ENCODE data around the gene SCNM1. TPM values are rescaled to one million over a fixed set of nuclear protein-coding genes. Genes with fewer than 3 reads are reported as not detected.
"Not testable (repeated sequence)": the region's sequence is repeated elsewhere in the genome, so short reads cannot be mapped to it uniquely, and the experiment has no call there.

The SCNM1 gene
- polyA plus RNA-seq, 4 donors: 37.5 to 41.7 (median 38.9) TPM

GRCh38 chr1:151192047-151192446 lies 26.1 kb downstream of the SCNM1 start:
- DNase-seq (ENCODE audit: low read depth in 4 of 4, low spot score in 3 of 4): no peak

- no peak for DNase-seq (ENCODE audit: low read depth in 4 of 4, low spot score in 3 of 4)
Measured at GRCh38 chr1:151193304-151193703, 27.4 kb downstream of the SCNM1 start.

- no peak for DNase-seq (ENCODE audit: low read depth in 4 of 4, low spot score in 3 of 4)
Measured at GRCh38 chr1:151193856-151194255, 27.9 kb downstream of the SCNM1 start.

GRCh38 chr1:151194894-151195594 lies 29.1 kb downstream of the SCNM1 start:
- DNase-seq (ENCODE audit: low read depth in 4 of 4, low spot score in 3 of 4): not testable (repeated sequence)

GRCh38 chr1:151196292-151196800 lies 30.4 kb downstream of the SCNM1 start:
- DNase-seq (ENCODE audit: low read depth in 4 of 4, low spot score in 3 of 4): peak; percentile 55 to 73 (median 67)

GRCh38 chr1:151197863-151198253 lies 31.9 kb downstream of the SCNM1 start:
- no peak for DNase-seq (ENCODE audit: low read depth in 4 of 4, low spot score in 3 of 4)

GRCh38 chr1:151198254-151199127 lies 32.5 kb downstream of the SCNM1 start, which contains the start of gene PIP5K1A:
Gene PIP5K1A, plus strand, starts transcription at chr1:151198552. Its CDS starts 445 bp downstream, at chr1:151198997.
- DNase-seq (ENCODE audit: low read depth in 4 of 4, low spot score in 3 of 4): peak; percentile 95 to 99 (median 98)

GRCh38 chr1:151199873-151200581 lies 34.1 kb downstream of the SCNM1 start:
- DNase-seq (ENCODE audit: low read depth in 4 of 4, low spot score in 3 of 4): no peak

- not testable (repeated sequence) for DNase-seq (ENCODE audit: low read depth in 4 of 4, low spot score in 3 of 4)
Measured at GRCh38 chr1:151205381-151205965, 39.5 kb downstream of the SCNM1 start.

GRCh38 chr1:151210830-151211229 lies 44.9 kb downstream of the SCNM1 start:
- no peak for DNase-seq (ENCODE audit: low read depth in 4 of 4, low spot score in 3 of 4)

GRCh38 chr1:151211972-151212705 lies 46.2 kb downstream of the SCNM1 start:
- DNase-seq (ENCODE audit: low read depth in 4 of 4, low spot score in 3 of 4): no peak

- DNase-seq (ENCODE audit: low read depth in 4 of 4, low spot score in 3 of 4): no peak
Measured at GRCh38 chr1:151213560-151213959, 47.6 kb downstream of the SCNM1 start.

Other genes starting within 250 kb of the SCNM1 start
- 10 to 100 TPM; 68.1 to 77.5 (median 70.1) TPM for gene SETDB1, start 239.8 kb upstream of the SCNM1 start, polyA plus RNA-seq (ENCODE audit: insufficient read length in 4 of 4)
- gene CERS2, start 191.3 kb upstream of the SCNM1 start, polyA plus RNA-seq (ENCODE audit: insufficient read length in 4 of 4): 100 to 1,000 TPM; 293 to 325 (median 308) TPM
- gene ANXA9, start 183.9 kb upstream of the SCNM1 start, polyA plus RNA-seq (ENCODE audit: insufficient read length in 4 of 4): 10 to 100 TPM; 12.6 to 20.2 (median 14.8) TPM
- 10 to 100 TPM; 38.7 to 47.0 (median 39.3) TPM for gene MINDY1, start 159.2 kb upstream of the SCNM1 start, polyA plus RNA-seq (ENCODE audit: insufficient read length in 4 of 4)
- 10 to 100 TPM; 43.6 to 50.4 (median 48.6) TPM for gene PRUNE1, start 157.7 kb upstream of the SCNM1 start, polyA plus RNA-seq (ENCODE audit: insufficient read length in 4 of 4)
- gene BNIPL, start 129.6 kb upstream of the SCNM1 start, polyA plus RNA-seq (ENCODE audit: insufficient read length in 4 of 4): 1 to 10 TPM; 1.3 to 4.9 (median 2.0) TPM
- gene C1orf56, start 118.4 kb upstream of the SCNM1 start, polyA plus RNA-seq (ENCODE audit: insufficient read length in 4 of 4): 10 to 100 TPM; 11.9 to 13.7 (median 13.2) TPM
- 10 to 100 TPM; 66.2 to 86.6 (median 71.3) TPM for gene CDC42SE1, start 106.5 kb upstream of the SCNM1 start, polyA plus RNA-seq (ENCODE audit: insufficient read length in 4 of 4)
- 10 to 100 TPM; 23.8 to 27.2 (median 26.0) TPM for gene MLLT11, start 105.7 kb upstream of the SCNM1 start, polyA plus RNA-seq (ENCODE audit: insufficient read length in 4 of 4)
- 10 to 100 TPM in 3 of 4 donors, 1 to 10 TPM in 1; 9.1 to 12.0 (median 10.8) TPM for gene GABPB2, start 95.4 kb upstream of the SCNM1 start, polyA plus RNA-seq (ENCODE audit: insufficient read length in 4 of 4)
- gene SEMA6C, start 19.5 kb upstream of the SCNM1 start, polyA plus RNA-seq (ENCODE audit: insufficient read length in 4 of 4): 10 to 100 TPM; 24.1 to 28.9 (median 24.9) TPM
- 1 to 10 TPM; 1.2 to 1.7 (median 1.4) TPM for gene TNFAIP8L2, start 9.5 kb upstream of the SCNM1 start, polyA plus RNA-seq (ENCODE audit: insufficient read length in 4 of 4)
- 10 to 100 TPM; 16.9 to 19.1 (median 17.2) TPM for gene LYSMD1, start 242 bp upstream of the SCNM1 start, polyA plus RNA-seq (ENCODE audit: insufficient read length in 4 of 4)
- gene TMOD4, start 9.8 kb downstream of the SCNM1 start, polyA plus RNA-seq (ENCODE audit: insufficient read length in 4 of 4): under 1 TPM; 0.73 to 0.96 (median 0.88) TPM
- 10 to 100 TPM; 63.7 to 74.7 (median 69.3) TPM for gene VPS72, start 24.1 kb downstream of the SCNM1 start, polyA plus RNA-seq (ENCODE audit: insufficient read length in 4 of 4)
- gene PIP5K1A, start 32.4 kb downstream of the SCNM1 start, polyA plus RNA-seq (ENCODE audit: insufficient read length in 4 of 4): 10 to 100 TPM; 59.2 to 69.7 (median 63.1) TPM
- gene PSMD4, start 88.6 kb downstream of the SCNM1 start, polyA plus RNA-seq (ENCODE audit: insufficient read length in 4 of 4): 100 to 1,000 TPM; 135 to 165 (median 140) TPM
- 10 to 100 TPM; 23.1 to 26.3 (median 24.0) TPM for gene ZNF687, start 116.2 kb downstream of the SCNM1 start, polyA plus RNA-seq (ENCODE audit: insufficient read length in 4 of 4)
- gene PI4KB, start 161.3 kb downstream of the SCNM1 start, polyA plus RNA-seq (ENCODE audit: insufficient read length in 4 of 4): 10 to 100 TPM; 59.3 to 63.3 (median 61.4) TPM
- 10 to 100 TPM; 43.4 to 46.8 (median 45.3) TPM for gene RFX5, start 181.1 kb downstream of the SCNM1 start, polyA plus RNA-seq (ENCODE audit: insufficient read length in 4 of 4)
- gene SELENBP1, start 206.6 kb downstream of the SCNM1 start, polyA plus RNA-seq (ENCODE audit: insufficient read length in 4 of 4): 10 to 100 TPM; 45.4 to 53.6 (median 53.4) TPM
- 100 to 1,000 TPM; 238 to 300 (median 254) TPM for gene PSMB4, start 233.4 kb downstream of the SCNM1 start, polyA plus RNA-seq (ENCODE audit: insufficient read length in 4 of 4)